A549 (cell line): ENCODE measurements around the gene LITAFD. TPM values are rescaled to one million over a fixed set of nuclear protein-coding genes. Genes with fewer than 3 reads are reported as not detected.

Experiments used
- ATAC-seq, 2 experiments: fragments of 200-7000 bp in 1 of 2; fragments of >200 bp in 1 of 2; cut with Nextera tagmentation in 1 of 2; cut with Tn5 transposase in 1 of 2; 3 replicates each; pipeline versions ENCODE4 v1.8.0 to v1.9.1; 2018 to 2020; ENCODE audit warnings: mild to moderate bottlenecking in 1 of 2, moderate library complexity in 1 of 2
- CTCF ChIA-PET: fragments of 300-600 bp; sonication (Branson Sonifier 250); formaldehyde crosslinking; extraction: SDS; loops from one replicate; lab custom pipeline; 2021; ENCODE audit warnings: antibody characterized with exemption, inconsistent platforms; lab: Yijun Ruan, JAX
- POLR2A ChIA-PET: fragments of 350-600 bp; formaldehyde crosslinking; extraction: SDS; loops from one replicate; lab custom pipeline; 2021; ENCODE audit warnings: antibody characterized with exemption, inconsistent platforms; lab: Yijun Ruan, JAX
- DNase-seq, 2 experiments: peaks; one replicate each; pipeline versions ENCODE4 v3.0.0 to v3.0.0-alpha.2; 2011 to 2016; ENCODE audit warnings: low read depth in 1 of 2, low spot score in 1 of 2
- FAIRE-seq: peaks from 2 replicates; lab custom pipeline; 2011; peaks lifted over from hg19 to GRCh38; lab: Jason Lieb, UNC
- H3K27ac ChIP-seq, 2 experiments: fragments of >200 bp; sonication (Bioruptor Twin); formaldehyde crosslinking; 3 replicates each; pipeline ENCODE4 v1.5.1; 2016 to 2017
- H3K4me1 ChIP-seq: fragments of >200 bp; sonication (Bioruptor Twin); formaldehyde crosslinking; 3 replicates; pipeline ENCODE4 v1.6.1; 2016
- H3K4me2 ChIP-seq: fragments of >200 bp; sonication (Bioruptor Twin); formaldehyde crosslinking; 3 replicates; pipeline ENCODE4 v1.6.1; 2016
- H3K4me3 ChIP-seq: fragments of >200 bp; sonication (Bioruptor Twin); formaldehyde crosslinking; 3 replicates; pipeline ENCODE4 v1.5.1; 2016
- H3K9me3 ChIP-seq: fragments of >200 bp; sonication (Bioruptor Twin); formaldehyde crosslinking; 3 replicates; pipeline ENCODE4 v1.6.1; 2016
- CBX8 ChIP-seq: fragments of 200-600 bp; sonication (generic); IDR thresholded peaks from 2 replicates; pipeline ENCODE4 v1.6.1; 2016
- CEBPB ChIP-seq, 2 experiments: fragments of >200 bp in 1 of 2; sonication (Bioruptor Twin) in 1 of 2; formaldehyde crosslinking in 1 of 2; IDR thresholded peaks; 2 replicates each; pipeline ENCODE4 v1.6.1; 2012 to 2016
- CHD4 ChIP-seq: fragments of 200-600 bp; sonication (generic); IDR thresholded peaks from 2 replicates; pipeline ENCODE4 v1.6.1; 2016; ENCODE audit warnings: antibody characterized with exemption, mild to moderate bottlenecking, borderline replicate concordance
- EHF ChIP-seq: fragments of 250-450 bp; sonication (Bioruptor Pico); IDR thresholded peaks from 2 replicates; pipeline ENCODE4 v1.5.0; 2020; ENCODE audit warnings: mild to moderate bottlenecking
- GATA3 ChIP-seq: IDR thresholded peaks from 2 replicates; pipeline ENCODE4 v1.6.1; 2012; ENCODE audit warnings: borderline replicate concordance
- HEYL ChIP-seq: fragments of 250-450 bp; sonication (Bioruptor Pico); IDR thresholded peaks from 2 replicates; pipeline ENCODE4 v1.8.0; 2021; ENCODE audit warnings: mild to moderate bottlenecking, moderate library complexity
- HOXA7 ChIP-seq: fragments of 250-450 bp; sonication (Bioruptor Pico); IDR thresholded peaks from 2 replicates; pipeline ENCODE4 v1.5.0; 2020; ENCODE audit warnings: mild to moderate bottlenecking, moderate library complexity
- HOXB13 ChIP-seq: fragments of 250-450 bp; sonication (Bioruptor Pico); IDR thresholded peaks from 2 replicates; pipeline ENCODE4 v1.5.0; 2020; ENCODE audit warnings: low read depth, mild to moderate bottlenecking, moderate library complexity
- HOXB5 ChIP-seq: fragments of 250-450 bp; sonication (Bioruptor Pico); IDR thresholded peaks from 2 replicates; pipeline ENCODE4 v1.5.0; 2020; ENCODE audit warnings: mild to moderate bottlenecking, moderate library complexity
- JUNB ChIP-seq: fragments of >200 bp; sonication (Bioruptor Twin); formaldehyde crosslinking; IDR thresholded peaks from 2 replicates; pipeline ENCODE4 v1.6.1; 2016
- KDM1A ChIP-seq: fragments of 200-600 bp; sonication (generic); IDR thresholded peaks from 2 replicates; pipeline ENCODE4 v1.6.1; 2016; ENCODE audit warnings: low read depth, mild to moderate bottlenecking
- MYC ChIP-seq: IDR thresholded peaks from 2 replicates; pipeline ENCODE4 v1.6.1; 2012; ENCODE audit warnings: mild to moderate bottlenecking, inconsistent platforms, low read length, improper control_type of control experiment, borderline replicate concordance
- NPAS2 ChIP-seq: fragments of 250-450 bp; sonication (Bioruptor Pico); IDR thresholded peaks from 2 replicates; pipeline ENCODE4 v1.8.0; 2022; ENCODE audit warnings: mild to moderate bottlenecking, moderate library complexity, borderline replicate concordance
- PHF8 ChIP-seq: fragments of 200-600 bp; sonication (generic); IDR thresholded peaks from 2 replicates; pipeline ENCODE4 v1.6.1; 2016; ENCODE audit warnings: low read depth, mild to moderate bottlenecking, antibody characterized with exemption, moderate library complexity, borderline replicate concordance
- POLR2A ChIP-seq: IDR thresholded peaks from 2 replicates; pipeline ENCODE4 v1.6.1; 2012; ENCODE audit warnings: mild to moderate bottlenecking, low read length
- RARB ChIP-seq: fragments of 250-450 bp; sonication (Bioruptor Pico); IDR thresholded peaks from 2 replicates; pipeline ENCODE4 v1.8.0; 2021; ENCODE audit warnings: mild to moderate bottlenecking, moderate library complexity
- REST ChIP-seq: fragments of 200-600 bp; sonication (generic); IDR thresholded peaks from 2 replicates; pipeline ENCODE4 v1.6.1; 2016; ENCODE audit warnings: antibody characterized with exemption, mild to moderate bottlenecking, moderate library complexity
- RFX5 ChIP-seq: fragments of 450-650 bp; IDR thresholded peaks from 2 replicates; pipeline ENCODE4 v1.7.1; 2014; ENCODE audit warnings: antibody characterized with exemption, mild to moderate bottlenecking, moderate library complexity
- SREBF2 ChIP-seq: fragments of 450-650 bp; IDR thresholded peaks from 2 replicates; pipeline ENCODE4 v1.6.1; 2014; ENCODE audit warnings: mild to moderate bottlenecking, moderate library complexity
- TFCP2L1 ChIP-seq: fragments of 250-450 bp; sonication (Bioruptor Pico); IDR thresholded peaks from 2 replicates; pipeline ENCODE4 v1.5.0; 2021; ENCODE audit warnings: mild to moderate bottlenecking
- USF2 ChIP-seq: fragments of 450-650 bp; IDR thresholded peaks from 2 replicates; pipeline ENCODE4 v1.6.1; 2014; ENCODE audit warnings: antibody characterized with exemption
- ZC3H11A ChIP-seq: fragments of 450-650 bp; IDR thresholded peaks from 2 replicates; pipeline ENCODE4 v1.6.1; 2014; ENCODE audit warnings: antibody characterized with exemption, mild to moderate bottlenecking
- ZFP36 ChIP-seq: fragments of 450-650 bp; IDR thresholded peaks from 2 replicates; pipeline ENCODE4 v1.6.1; 2014; ENCODE audit warnings: borderline replicate concordance; ENCODE audit not compliant: partially characterized antibody
- ZNF302 ChIP-seq: fragments of 250-450 bp; sonication (Bioruptor Pico); IDR thresholded peaks from 2 replicates; pipeline ENCODE4 v1.9.0; 2021; ENCODE audit warnings: inconsistent platforms, mild to moderate bottlenecking, moderate library complexity
- ZSCAN20 ChIP-seq: fragments of 250-450 bp; sonication (Bioruptor Pico); IDR thresholded peaks from 2 replicates; pipeline ENCODE4 v1.8.0; 2022; ENCODE audit warnings: mild to moderate bottlenecking, moderate library complexity
- WGBS: methylation state at CpG from one replicate; pipeline ENCODE4 v1.1.6; 2017; ENCODE audit errors: missing lambda C conversion rate; 5-methylcytosine and 5-hydroxymethylcytosine counted together
- polyA plus RNA-seq, 4 experiments: library from polyadenylated mRNA; depleted of rRNA in 3 of 4; stranded (reverse); fragments of >200 nt; fragmentation: RNase III in 1 of 4; extraction: RNeasy Plus Mini Kit Qiagen cat#74134 plus additional on column Dnase treatment in 1 of 4; gene quantifications; 2 replicates in 3 of 4; 3 replicates in 1 of 4; pipeline ENCODE4 v1.2.3, GENCODE V29; 2011 to 2017
- TF ChIP-seq, protein P1 (sequence below): fragments of >200 bp; sonication (Bioruptor Twin); formaldehyde crosslinking; IDR thresholded peaks from 2 replicates; pipeline ENCODE4 v1.6.1; 2016
- TF ChIP-seq, protein P2 (sequence below): fragments of 150-350 bp; IDR thresholded peaks from 2 replicates; pipeline ENCODE4 v1.6.1; 2014; ENCODE audit warnings: low read depth, mild to moderate bottlenecking, low read length
- TF ChIP-seq, protein P3 (sequence below): fragments of >200 bp; sonication (Bioruptor Twin); formaldehyde crosslinking; IDR thresholded peaks from 3 replicates; pipeline ENCODE4 v1.5.1; 2016

The LITAFD gene
- polyA plus RNA-seq, 2 of the 4 experiments (the other 2 are of a cell fraction): not detected

GRCh38 chr16:8923199-8923598, 41.0 kb downstream of the LITAFD start:
- ChIA-PET POLR2A (no interaction called here), CTCF (interaction anchor here (1.0 to 3.1 kb wide), 2 partner anchors 13 to 211 kb away, joined by 3 to 11 read pairs; no protein-coding TSS in a partner anchor)
- no peak for TF ChIP-seq CBX8
- no peak for TF ChIP-seq USF2
- TF ChIP-seq, protein P1, sequence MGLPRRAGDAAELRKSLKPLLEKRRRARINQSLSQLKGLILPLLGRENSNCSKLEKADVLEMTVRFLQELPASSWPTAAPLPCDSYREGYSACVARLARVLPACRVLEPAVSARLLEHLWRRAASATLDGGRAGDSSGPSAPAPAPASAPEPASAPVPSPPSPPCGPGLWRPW: no peak
- TF ChIP-seq RARB (CRISPR knock-in tag): no peak
- no peak for TF ChIP-seq JUNB
- no peak for TF ChIP-seq RFX5
- no peak for TF ChIP-seq CHD4
- no peak for TF ChIP-seq HOXB5 (CRISPR knock-in tag)
- no peak for TF ChIP-seq TFCP2L1 (CRISPR knock-in tag)
- TF ChIP-seq ZC3H11A: no peak
- TF ChIP-seq SREBF2: no peak
- TF ChIP-seq GATA3: no peak
- no peak for TF ChIP-seq MYC
- TF ChIP-seq PHF8: no peak
- no peak for TF ChIP-seq ZSCAN20 (CRISPR knock-in tag)
- no peak for TF ChIP-seq POLR2A
- TF ChIP-seq ZFP36: no peak
- TF ChIP-seq HEYL (CRISPR knock-in tag): no peak
- Histone ChIP-seq H3K4me2 (no peak overlapping the region), H3K4me3 (no peak overlapping the region), H3K9me3 (no peaks in the 10 kb centered on the region), H3K27ac (no peak overlapping the region), H3K4me1 (no peaks in the 10 kb centered on the region)
- WGBS: 84% methylated on average over 11 of the region's 11 CpGs
- FAIRE-seq (no peak), DNase-seq (no peak), ATAC-seq (0 out of 6 replicates have a peak, but pooled peaks of 1 of the 2 experiments have one; percentile 32)

DNA sequence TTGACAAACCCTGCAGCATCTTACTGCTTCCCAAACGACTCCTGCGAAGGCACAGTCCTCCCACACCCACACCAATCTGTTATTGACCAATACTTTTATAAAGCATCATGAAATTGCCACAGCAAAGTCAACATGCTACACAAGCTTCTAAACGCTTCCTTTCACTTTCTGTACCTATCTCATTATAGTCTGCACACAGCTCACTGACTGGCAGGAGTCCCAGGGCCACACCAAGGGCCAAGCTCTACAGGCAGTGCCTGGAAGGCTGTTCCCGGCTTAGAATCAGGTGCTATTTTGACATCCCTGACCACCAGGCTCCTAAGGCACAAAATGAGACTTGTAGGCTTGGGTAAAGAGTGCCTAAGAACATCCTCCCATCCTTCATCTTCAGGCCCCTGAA, 42.1 kb downstream of the LITAFD start:
- no peak overlapping the region for H3K27ac ChIP-seq
- WGBS: 87% methylated on average over 4 of the region's 4 CpGs
- no peaks in the 10 kb centered on the region for H3K4me1 ChIP-seq
- ATAC-seq (no peak), DNase-seq (no peak), FAIRE-seq (no peak)
- no peak for TF ChIP-seq EHF (CRISPR knock-in tag)
- TF ChIP-seq CEBPB (IDR thresholded peaks at IDR 0.05): no peak
- no peak for TF ChIP-seq JUNB
- TF ChIP-seq, protein P2, sequence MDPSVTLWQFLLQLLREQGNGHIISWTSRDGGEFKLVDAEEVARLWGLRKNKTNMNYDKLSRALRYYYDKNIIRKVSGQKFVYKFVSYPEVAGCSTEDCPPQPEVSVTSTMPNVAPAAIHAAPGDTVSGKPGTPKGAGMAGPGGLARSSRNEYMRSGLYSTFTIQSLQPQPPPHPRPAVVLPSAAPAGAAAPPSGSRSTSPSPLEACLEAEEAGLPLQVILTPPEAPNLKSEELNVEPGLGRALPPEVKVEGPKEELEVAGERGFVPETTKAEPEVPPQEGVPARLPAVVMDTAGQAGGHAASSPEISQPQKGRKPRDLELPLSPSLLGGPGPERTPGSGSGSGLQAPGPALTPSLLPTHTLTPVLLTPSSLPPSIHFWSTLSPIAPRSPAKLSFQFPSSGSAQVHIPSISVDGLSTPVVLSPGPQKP: no peak
- TF ChIP-seq HOXB13 (CRISPR knock-in tag): no peak
- no peak for TF ChIP-seq NPAS2
- no peak for TF ChIP-seq KDM1A
- no peak for TF ChIP-seq PHF8
- no peak for TF ChIP-seq REST
- no peak for TF ChIP-seq ZFP36
- TF ChIP-seq HOXA7 (CRISPR knock-in tag): no peak
- TF ChIP-seq, protein P3, sequence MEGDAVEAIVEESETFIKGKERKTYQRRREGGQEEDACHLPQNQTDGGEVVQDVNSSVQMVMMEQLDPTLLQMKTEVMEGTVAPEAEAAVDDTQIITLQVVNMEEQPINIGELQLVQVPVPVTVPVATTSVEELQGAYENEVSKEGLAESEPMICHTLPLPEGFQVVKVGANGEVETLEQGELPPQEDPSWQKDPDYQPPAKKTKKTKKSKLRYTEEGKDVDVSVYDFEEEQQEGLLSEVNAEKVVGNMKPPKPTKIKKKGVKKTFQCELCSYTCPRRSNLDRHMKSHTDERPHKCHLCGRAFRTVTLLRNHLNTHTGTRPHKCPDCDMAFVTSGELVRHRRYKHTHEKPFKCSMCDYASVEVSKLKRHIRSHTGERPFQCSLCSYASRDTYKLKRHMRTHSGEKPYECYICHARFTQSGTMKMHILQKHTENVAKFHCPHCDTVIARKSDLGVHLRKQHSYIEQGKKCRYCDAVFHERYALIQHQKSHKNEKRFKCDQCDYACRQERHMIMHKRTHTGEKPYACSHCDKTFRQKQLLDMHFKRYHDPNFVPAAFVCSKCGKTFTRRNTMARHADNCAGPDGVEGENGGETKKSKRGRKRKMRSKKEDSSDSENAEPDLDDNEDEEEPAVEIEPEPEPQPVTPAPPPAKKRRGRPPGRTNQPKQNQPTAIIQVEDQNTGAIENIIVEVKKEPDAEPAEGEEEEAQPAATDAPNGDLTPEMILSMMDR: no peak
- no peak for TF ChIP-seq ZNF302 (CRISPR knock-in tag)
- no peak for TF ChIP-seq CBX8
- POLR2A ChIA-PET: no interaction called here
- no peak overlapping the region for H3K4me2 ChIP-seq
- CTCF ChIA-PET: interaction anchor here (3.1 kb wide), 1 partner anchor 12 kb away, joined by 11 read pairs; no protein-coding TSS in a partner anchor
- H3K4me3 ChIP-seq: no peak overlapping the region
- no peaks in the 10 kb centered on the region for H3K9me3 ChIP-seq
